NCI-H1694 treated with DMSO at 0.1 percent for 48 hours (cell line): Measurements from ENCODE around the gene PYY.
"Not testable (repeated sequence)": the region's sequence is repeated elsewhere in the genome, so short reads cannot be mapped to it uniquely, and the experiment has no call there.

Experiments used
- DNase-seq: peaks from one replicate; lab custom pipeline; 2025; lab: John Stamatoyannopoulos, UW

Gene PYY

DNA sequence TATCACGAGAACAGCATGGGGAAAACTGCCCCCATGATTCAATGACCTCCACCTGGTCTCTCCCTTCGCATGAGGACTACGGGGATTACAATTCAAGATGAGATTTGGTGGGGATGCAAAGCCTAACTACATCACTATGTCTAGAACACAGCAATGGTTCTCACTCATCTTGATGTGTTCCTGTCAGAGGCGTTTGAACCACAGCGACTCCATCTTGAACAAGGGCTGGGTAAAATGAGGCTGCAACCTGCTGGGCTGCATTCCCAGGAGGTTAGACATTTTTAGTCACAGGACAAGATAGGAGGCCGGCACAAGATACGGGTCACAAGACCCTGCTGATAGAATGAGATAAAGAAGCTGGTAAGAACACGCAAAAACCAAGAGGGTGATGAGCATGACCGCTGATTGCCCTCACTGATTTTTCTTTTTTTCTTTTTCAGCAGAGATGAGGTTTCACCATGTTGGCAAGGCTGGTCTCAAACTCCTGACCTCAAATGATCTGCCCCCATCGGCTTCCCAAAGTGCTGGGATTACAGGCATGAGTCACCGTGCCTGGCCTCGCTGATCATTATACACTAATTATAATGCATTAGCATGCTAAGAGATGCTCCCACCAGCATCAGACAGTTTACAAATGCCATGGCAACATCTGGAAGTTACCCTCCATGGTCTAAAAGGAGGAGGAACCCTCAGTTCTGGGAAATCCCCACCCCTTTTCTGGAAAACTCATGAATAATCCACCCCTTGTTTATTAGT, 8.5 kb downstream of the PYY start:
- no peak for DNase-seq

DNA sequence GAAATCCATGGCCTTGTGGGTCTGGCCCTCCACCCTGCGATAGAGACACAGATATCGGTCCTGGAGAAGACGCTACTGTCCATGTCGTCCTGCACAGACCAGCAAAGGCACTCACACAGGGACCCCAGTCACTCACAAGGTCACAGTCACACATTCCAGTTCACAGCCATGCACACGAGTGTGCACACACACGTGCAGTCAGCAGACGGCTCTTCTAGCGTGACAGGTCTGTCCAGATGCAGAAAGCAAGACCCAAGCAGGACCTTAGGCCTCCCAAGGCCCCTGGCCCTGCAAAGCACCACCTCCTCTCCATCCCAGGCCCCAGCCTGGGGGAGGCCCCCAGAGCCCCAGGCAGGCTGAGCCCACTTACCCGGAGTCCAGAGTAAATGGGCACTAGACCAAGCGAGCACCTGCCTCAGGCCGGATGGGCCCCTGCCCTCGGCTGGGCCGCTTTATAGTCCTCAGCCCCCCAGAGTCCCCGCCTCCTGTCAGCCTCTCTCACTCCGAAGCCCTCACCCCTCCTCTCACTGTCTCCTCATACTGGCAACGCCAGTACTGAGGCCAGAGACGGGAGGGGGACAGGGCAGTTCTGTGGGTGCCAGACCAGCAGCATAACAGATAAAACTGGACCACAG, 11.6 kb downstream of the PYY start, which contains the start of gene PPY:
PPY (minus strand) TSS at position 426 of the 635 bp plus-strand sequence. CDS start 822 bp downstream, outside the sequence.
- DNase-seq, result no peak

DNA sequence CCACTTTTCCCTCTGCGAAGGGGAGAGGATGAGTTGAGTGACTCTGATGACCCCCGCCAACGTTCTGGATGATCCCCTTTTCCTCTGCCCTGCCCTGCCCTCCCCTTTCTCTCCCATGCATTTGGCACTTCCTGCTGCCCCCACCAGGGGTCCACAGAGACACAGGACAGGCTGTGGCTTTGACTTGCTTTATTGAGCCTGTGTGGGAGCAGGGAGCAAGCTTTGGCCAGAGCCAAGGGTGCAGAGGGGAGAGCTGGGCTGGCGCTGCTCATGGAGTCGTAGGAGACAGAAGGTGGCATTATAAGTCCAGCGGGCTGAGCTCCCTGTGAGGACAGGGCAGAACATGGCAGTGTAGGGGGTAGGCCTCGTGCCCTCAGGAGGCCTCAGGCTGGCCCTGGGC, 13.1 kb downstream of the PYY start:
- peak; percentile 49 for DNase-seq

DNA sequence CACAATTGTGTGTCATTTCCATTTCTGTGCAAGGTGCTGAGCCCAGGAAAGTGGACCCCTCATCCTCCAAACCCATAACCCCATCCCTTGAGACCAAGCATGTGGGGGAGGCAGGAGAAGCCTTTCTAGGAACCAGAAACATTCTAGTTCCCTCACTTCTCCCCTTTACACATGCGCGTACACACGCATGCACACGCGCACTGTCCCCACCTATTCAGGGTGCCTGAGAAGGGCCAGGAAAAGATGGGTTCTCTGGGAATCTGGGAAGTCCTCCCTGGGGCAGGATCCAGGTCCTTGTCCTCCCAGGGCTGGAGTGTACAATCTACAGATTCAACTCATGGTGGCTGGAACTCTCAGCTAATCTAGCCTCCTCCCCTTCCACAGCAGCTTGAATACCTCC, 13.9 kb downstream of the PYY start:
- DNase-seq, result no peak

DNA sequence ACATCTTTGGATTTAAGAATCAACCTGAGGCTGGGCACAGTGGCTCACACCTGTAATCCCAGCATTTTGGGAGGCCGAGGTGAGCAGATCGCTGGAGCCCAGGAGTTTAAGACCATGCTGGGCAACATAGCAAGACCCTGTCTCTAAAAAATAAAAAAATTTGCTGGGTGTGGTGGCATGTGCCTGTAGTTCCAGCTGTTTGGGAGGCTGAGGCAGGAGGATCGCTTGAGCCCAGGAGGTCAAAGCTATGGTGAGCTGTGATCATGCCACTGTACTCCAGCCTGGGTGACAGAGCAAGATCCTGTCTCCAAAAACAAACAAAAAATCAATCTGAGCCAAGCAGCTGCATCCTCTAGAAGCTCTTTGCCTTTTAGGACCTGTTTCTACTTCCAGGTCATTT, 14.3 kb downstream of the PYY start:
- DNase-seq, result not testable (repeated sequence)

DNA sequence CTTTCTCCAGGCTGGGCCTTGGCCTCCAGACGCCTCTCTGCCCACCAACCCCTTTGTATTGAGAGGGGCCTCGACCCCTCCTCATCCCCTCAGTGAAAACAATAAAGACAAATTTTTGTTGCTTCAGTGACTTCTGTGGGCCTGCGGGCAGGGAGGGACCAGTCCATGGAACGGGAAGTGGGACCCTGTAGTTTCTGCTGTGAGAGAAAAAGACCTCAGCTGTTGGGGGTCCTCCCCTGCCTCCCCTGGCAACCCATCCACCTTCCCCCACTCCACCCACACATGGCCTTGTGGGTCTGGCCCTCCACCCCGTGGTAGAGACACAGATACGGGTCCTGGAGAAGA, 14.9 kb downstream of the PYY start:
- DNase-seq, result no peak

DNA sequence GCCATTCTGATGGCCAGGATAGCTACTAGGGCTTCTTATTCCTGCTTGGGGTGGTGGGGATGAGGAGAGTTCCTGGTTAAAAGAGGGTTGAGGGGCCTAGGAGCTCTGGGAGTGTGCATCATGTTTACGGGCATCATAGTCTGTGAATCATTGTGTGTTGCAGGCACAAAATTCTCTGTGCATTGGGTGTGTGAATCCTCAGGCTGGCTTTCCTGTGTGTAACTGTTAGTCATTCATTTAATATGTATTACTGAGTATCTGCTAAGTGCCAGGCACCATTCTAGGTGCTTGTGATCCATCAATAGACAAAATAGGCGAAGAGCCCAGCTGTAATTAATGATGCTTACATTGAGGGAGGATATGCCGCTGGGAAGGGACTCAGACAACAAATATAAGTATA, 17.3 kb downstream of the PYY start:
- peak; percentile 4 for DNase-seq

DNA sequence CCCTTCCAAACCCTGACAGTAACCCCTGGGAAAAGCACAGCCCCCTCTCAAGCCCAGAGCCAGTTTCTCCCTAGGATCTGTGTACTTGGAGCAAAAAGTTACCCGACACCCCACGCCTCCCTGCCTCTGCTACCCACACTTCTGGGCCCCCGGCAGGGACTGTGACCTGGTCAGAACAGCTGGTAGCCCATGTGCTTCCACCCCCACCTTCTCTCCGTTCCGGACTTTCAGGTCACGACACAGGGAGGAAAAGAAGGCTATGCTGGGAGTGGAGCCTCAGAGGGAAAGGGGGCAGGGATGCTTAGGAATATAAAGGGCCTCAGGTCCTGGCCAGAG, 17.8 kb downstream of the PYY start:
- no peak for DNase-seq

DNA sequence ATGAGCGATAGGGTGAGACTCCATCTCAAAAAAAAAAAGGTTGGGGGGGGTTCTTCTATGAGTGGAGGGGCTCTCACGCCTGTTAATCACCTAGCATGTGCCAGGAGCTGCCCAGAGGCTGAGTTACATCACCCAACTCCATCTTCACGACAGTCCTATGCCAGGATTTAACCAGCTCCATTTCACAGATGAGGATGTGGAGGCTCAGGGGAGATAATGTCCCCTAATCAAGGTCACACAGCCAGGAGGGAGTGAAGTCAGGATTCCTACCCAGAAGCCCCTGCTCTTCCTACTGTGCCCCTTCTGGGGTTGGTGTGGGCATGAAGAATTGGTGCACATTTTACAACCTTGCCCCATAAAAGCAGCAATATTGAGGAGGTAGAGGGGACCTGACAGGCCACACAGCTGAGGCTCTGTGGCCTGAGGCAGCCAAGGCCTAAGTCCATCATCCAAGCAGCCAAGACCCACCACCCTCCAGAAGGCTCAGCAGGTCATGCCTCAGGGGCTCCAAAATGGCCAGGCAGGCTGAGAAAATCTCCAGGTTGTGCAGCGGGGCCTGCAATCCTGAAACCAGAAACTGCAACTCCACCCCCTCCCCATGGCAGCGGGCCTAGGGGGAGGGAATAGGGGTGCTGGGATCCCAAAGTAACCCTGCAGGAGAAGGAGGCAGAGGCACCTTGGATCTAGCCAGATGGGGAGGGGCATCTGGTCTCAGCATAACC, 18.4 kb downstream of the PYY start:
- DNase-seq, result no peak

DNA sequence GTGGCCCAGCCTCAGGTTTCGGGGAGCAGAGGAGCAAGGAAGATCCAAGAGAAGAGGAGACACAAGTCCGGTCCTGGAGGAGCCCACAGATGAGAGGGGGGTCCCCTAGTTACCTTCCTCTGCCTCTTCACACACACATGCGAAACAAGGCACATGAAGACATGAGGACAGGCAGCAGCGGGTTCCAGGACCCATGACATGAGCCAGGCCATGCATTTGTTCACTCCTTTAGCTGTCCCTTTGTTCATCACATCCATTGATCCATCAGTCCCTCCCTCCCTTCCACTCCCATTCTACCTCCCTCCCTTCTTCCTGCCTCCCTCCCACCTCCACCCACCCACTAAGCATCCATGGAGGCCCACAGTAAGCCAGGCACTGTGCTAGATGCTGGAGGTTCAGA, 20.8 kb downstream of the PYY start:
- no peak for DNase-seq

DNA sequence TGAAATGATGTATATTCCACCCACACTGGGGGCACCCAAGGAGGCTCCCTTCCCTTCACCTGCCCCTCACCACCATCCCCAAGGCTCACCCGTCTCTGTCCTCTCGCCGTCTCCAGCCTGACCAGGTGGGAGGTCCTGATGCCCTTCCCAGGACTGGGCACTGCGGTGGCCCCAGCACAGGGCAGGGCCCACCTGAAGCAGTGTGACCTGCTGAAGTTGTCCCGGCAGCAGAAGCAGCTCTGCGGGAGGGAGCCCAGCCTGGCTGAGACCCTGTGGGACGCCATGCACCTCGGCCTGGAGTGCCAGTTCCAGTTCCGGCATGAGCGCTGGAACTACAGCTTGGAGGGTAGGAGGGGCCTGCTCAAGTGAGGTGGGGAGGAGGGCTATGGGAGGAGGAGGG, 21.4 kb downstream of the PYY start:
- no peak for DNase-seq

DNA sequence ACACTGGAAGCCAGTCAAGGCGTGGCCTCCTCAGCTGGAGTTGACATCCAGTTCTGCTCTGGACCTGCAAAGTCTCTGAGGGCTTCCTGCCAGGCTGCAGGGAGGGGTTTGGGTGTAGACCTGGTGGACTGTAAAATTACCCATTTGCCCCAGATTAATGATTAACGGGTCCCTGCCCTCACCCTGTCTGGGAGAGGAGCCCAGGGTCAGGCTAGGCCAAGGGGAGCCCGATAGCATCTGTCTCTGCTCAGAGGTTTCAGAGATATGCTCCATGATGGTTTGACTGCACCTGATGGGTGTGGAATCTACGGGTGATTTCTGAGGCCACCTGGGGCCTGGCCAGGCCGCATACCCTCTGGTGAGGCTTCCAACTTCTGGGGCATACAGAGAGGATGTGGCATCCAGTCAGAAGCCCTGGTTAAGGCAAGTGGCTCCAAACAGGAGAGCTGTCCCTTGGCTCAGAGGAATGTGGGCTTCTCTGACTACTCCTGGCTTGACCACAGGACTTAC, 22.6 kb downstream of the PYY start:
- no peak for DNase-seq

DNA sequence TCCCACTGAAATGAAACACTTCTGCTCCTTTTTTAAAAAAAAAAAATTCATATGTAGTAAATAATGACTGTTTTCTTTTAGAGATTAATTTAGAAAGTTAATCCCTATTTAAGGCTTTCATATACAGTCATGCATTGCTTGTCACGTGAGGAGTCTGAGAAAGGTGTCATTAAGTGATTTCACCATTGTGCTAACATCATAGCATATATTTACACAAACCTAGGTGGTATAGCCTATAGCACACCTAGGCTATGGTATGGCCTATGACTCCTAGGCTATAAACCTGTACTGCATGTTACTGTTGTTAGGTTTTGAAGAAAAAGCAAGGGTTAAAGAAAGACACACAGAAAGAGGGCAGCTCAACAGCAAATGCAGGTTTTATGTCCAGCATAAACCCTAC, 25.1 kb downstream of the PYY start:
- DNase-seq, result no peak

DNA sequence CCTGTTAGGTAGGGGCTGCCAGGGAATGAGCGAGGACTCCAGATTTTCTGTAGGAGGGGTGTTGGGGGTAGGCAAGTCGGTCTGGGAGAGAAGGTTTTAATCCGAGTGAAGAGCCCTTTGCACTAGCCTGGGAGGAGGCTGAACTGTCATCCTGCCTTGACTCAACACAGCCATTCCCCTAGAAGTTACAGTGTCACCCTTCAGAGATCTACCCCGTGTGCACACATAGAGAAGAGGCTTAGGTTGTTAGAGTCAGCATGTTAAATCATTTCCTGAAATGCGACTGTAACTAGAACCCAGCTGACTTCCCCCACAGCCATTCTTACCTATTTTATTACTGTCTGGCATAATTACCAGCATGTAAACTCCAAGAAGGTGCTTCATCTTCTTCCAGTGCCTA, 25.8 kb downstream of the PYY start:
- DNase-seq, result not testable (repeated sequence)

DNA sequence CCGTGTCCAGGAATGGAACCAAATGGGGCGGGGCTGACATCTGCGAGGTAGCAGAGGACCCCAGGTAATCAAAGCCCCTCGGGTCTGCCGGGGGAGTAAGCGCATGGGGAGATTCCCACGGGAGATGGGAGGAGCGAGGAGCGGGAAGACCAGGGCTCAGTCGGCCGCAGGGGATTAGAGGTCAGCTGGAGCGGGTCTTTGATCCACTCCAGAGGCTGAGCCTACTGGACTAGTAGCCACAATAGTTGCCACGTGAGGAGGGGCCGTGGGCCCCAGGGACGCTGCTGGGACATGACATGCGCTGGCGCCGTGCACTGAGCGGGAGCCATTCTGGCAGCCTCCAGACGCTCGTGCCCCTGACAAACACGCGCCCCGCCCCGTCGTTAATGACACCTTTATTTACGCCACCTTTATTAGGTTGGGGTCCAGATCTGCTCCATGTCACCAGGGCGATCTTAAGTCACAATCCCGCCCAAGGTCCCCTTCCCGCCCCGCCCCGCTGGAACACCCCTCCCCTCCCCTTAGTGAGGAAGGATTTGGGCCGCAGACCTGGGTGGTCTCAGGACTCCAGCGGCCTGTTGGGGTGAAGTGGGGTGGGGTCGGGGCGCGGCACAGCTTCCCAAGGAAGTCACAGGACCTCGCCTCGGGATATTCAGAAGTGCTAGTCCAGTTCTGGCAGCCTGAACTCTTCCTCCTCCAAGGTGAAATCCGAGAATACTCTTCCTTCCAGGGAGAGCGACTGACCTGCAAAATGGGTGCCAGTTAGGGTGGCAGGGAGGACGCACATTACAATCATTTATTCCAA, 26.5 kb downstream of the PYY start:
- no peak for DNase-seq

DNA sequence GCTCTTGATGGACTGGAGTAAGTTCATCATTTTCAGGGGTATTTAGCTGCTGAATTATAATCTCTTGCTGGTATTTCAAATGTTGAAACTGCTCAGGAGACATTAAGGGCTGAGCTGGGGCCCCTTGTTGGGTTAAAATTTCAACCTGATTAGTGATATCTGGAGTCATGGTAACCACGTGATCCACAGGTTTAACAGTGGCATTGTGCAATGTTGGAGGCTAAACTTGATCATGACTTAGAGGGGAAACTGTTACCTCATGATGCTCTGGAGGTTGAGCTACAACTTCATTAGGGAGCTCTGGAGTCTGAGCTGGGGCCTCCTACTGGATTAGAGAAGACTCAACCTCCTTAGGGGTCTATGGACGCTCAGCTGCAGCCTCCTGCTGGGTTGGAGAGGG, 29.2 kb downstream of the PYY start:
- DNase-seq, result no peak

DNA sequence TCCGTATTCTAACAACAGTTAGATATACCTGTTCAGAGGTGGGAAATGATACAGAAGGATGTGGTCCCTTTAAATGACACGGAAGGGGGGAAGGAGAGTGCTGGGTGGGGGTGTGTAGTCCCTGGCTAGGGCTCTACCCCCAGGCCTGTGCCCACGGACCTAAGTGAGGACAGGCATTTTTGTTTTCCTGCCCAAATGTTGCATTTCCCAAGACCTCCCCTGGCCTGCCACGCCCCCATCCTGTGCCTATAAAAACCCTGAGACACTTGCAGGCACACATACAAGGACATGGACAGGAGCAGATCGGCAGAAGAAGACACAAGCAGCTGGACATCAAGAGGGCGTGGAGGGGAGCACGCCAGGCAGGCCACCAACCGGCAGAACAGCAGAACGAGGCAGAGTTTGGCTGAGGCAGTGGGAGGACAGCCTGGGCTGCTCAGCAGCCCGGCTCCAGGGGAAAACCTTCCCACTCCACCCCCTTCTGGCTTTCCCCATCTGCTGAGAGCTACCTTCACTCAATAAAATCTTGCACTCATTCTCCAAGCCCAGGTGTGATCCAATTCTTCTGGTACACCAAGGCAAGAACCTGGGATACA, 33.1 kb downstream of the PYY start:
- DNase-seq, result no peak

DNA sequence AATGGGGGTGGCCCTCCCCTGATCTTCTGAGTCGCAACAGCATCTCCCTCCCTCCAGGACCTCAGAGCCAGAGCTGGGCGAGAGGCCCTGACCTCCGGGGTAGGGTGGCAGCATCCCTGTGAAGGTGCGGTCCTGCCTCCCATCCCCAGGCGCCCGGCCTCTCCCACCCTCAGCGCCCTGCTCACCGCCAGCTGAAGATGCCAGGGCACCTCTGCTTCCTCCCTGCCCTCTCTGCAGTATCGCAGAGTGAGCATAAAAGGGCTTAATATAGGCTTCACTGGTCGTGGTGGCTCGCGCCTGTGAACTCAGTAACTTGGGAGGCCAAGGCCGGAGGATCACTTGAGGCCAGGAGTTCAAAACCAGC, 35.7 kb downstream of the PYY start:
- DNase-seq, result no peak

DNA sequence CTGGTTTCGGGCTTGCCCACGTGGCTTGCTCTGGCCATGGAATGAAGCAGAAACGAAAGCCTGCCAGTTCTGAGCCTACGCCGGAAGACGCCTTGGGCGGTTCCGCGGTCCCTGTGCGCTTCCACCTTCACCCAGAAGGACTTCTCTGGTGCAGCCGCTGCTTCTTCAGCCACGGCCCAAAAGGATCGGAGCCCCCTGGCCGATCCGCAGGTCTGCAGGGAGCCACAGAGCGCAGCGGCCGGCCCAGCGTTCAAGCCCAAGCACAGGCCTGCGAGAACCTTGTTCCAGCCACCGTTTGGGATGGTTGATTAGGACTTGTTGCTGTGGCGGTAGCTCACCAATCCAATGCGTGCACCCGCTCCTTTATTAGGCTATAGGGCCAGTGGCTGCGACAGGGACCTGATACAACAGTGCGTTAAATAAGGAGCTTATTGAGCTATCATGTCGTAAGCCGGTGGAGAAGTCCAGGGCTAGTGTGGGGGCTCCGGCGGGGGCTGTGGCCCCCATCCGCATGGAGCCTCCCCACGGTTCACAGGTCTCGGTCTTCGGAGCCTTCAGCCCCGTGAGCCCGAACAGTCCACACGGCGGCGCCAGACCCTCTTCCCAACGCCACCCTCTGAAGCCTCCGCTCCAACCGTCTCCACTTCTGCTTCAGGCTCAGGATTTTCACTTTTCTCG, 36.3 kb downstream of the PYY start:
- DNase-seq, result no peak

DNA sequence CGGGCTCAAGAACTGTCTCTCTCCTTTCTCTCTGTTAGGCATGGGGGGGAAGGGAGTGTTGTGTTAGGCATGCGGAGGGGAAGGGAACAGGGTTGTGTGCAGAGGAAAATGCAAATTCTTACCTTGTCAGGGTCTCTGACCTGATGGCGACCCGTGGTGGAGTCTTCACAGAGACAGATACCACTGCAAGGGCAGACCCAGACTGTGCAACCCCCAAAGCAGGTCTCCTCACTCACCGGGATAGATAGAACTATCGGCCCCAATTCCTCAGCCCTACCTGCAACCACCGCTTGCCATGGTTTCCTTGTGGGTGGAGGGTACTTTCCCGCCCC, 36.8 kb downstream of the PYY start:
- no peak for DNase-seq

DNA sequence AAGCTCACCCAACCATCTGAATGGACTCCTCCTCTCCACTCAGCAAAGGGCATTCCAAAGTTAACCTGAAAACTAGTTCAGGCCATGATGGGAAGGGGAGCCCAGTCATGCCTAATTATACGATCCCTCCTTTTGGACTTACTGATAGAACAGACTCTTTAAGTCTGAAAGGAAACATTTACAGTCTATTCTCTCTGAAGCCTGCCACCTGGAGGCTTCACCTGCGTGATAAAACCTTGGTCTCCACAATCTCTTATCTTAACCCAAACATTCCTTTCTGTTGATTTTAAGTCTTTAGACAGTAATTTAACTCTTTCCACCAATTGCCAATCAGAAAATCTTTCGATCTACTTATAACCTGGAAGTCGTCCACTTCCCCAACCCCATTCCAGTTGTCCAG, 37.4 kb downstream of the PYY start:
- no peak for DNase-seq

DNA sequence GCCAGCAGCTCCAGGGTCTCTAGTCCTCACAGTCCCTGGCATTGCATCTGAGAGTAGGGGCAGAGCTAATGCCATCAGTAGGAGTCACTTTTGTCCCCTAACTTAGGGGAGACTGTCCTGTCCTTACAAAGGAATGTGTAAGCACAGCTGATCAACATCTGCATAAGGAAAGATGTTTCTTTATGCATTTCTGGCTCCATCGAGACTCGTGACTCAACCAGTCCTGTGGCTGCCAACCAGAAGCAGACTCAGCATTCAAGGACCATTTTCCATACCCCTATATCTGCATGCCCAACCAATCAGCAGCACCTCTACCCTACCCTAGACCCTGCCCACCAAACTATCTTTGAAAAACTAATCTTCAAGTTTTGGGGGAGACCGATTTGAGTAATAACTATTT, 38.2 kb downstream of the PYY start:
- no peak for DNase-seq
